HG03565 (cell line): ENCODE data around the gene RPH3AL.
"Not testable (repeated sequence)": the region's sequence is repeated elsewhere in the genome, so short reads cannot be mapped to it uniquely, and the experiment has no call there.

ENCODE experiments used
- ATAC-seq: cut with Tn5 transposase; IDR thresholded peaks from one replicate; pipeline ENCODE4 v1.9.1; 2021; ENCODE audit warnings: mild to moderate bottlenecking, moderate library complexity; ENCODE audit not compliant: unreplicated experiment

The RPH3AL gene

GRCh38 chr17:320809-321385, 31.7 kb downstream of the RPH3AL start:
- no peak for ATAC-seq

- ATAC-seq: no peak
Measured at GRCh38 chr17:320139-320538, 32.5 kb downstream of the RPH3AL start.

GRCh38 chr17:319266-319665, 33.3 kb downstream of the RPH3AL start:
- ATAC-seq: no peak

- ATAC-seq: not testable (repeated sequence)
Measured at GRCh38 chr17:317070-317469, 35.5 kb downstream of the RPH3AL start.

GRCh38 chr17:315399-315798, 37.2 kb downstream of the RPH3AL start:
- not testable (repeated sequence) for ATAC-seq

- ATAC-seq: not testable (repeated sequence)
Measured at GRCh38 chr17:314614-314944, 38.0 kb downstream of the RPH3AL start.

GRCh38 chr17:313911-314613, 38.5 kb downstream of the RPH3AL start:
- ATAC-seq: no peak

GRCh38 chr17:313231-313630, 39.4 kb downstream of the RPH3AL start:
- no peak for ATAC-seq

GRCh38 chr17:312476-313148, 40.0 kb downstream of the RPH3AL start:
- no peak for ATAC-seq

GRCh38 chr17:311119-311782, 41.4 kb downstream of the RPH3AL start:
- no peak for ATAC-seq

GRCh38 chr17:310111-311010, 42.2 kb downstream of the RPH3AL start:
- no peak for ATAC-seq

GRCh38 chr17:309361-309888, 43.2 kb downstream of the RPH3AL start:
- no peak for ATAC-seq

GRCh38 chr17:307741-308507, 44.7 kb downstream of the RPH3AL start:
- ATAC-seq: no peak

- no peak for ATAC-seq
Measured at GRCh38 chr17:307295-307691, 45.3 kb downstream of the RPH3AL start.

- no peak for ATAC-seq
Measured at GRCh38 chr17:306536-307294, 45.9 kb downstream of the RPH3AL start.

- ATAC-seq: no peak
Measured at GRCh38 chr17:306116-306515, 46.5 kb downstream of the RPH3AL start.

GRCh38 chr17:305090-305976, 47.3 kb downstream of the RPH3AL start:
- no peak for ATAC-seq

GRCh38 chr17:304461-304860, 48.1 kb downstream of the RPH3AL start:
- ATAC-seq: no peak
